Activated CD4-positive, alpha-beta T cell treated with anti-CD3 and anti-CD28 coated beads for 4 hours (primary cell): Measurements from ENCODE around the gene CTNNBL1.

Experiments
- DNase-seq, 2 donors: peaks; one replicate each; pipeline ENCODE4 v3.0.0-alpha.2; 2020

The CTNNBL1 gene

GRCh38 chr20:37921341-37921929 is 227.6 kb downstream of the CTNNBL1 start:
- no peak for DNase-seq
